HG03060 (cell line): ENCODE results near the gene PARVA.

Source experiments
- ATAC-seq: cut with Tn5 transposase; IDR thresholded peaks from one replicate; pipeline ENCODE4 v1.9.1; 2021; ENCODE audit warnings: low read depth, moderate number of reproducible peaks; ENCODE audit not compliant: unreplicated experiment

Gene PARVA

DNA sequence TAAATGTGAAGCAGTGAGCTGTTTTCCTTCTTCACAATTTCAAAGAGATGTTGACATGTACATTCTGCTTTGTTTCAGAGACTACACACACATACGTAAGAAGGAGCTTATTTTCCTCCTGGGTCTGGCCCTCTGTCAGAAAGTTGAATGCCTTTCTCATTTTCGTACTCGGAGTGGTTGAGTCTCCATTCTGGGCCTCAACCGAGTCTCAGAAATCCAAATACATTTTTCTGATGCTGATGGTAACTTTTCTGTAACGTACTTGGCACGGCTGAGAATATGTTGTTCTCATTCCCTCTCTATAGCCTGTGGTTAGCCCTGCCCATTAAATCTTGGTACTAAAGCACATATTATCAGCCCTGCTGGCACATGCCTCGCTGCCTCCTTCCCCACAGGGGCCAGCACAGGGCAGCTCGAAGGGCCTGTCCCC, 25.3 kb downstream of the PARVA start:
- no peak for ATAC-seq

DNA sequence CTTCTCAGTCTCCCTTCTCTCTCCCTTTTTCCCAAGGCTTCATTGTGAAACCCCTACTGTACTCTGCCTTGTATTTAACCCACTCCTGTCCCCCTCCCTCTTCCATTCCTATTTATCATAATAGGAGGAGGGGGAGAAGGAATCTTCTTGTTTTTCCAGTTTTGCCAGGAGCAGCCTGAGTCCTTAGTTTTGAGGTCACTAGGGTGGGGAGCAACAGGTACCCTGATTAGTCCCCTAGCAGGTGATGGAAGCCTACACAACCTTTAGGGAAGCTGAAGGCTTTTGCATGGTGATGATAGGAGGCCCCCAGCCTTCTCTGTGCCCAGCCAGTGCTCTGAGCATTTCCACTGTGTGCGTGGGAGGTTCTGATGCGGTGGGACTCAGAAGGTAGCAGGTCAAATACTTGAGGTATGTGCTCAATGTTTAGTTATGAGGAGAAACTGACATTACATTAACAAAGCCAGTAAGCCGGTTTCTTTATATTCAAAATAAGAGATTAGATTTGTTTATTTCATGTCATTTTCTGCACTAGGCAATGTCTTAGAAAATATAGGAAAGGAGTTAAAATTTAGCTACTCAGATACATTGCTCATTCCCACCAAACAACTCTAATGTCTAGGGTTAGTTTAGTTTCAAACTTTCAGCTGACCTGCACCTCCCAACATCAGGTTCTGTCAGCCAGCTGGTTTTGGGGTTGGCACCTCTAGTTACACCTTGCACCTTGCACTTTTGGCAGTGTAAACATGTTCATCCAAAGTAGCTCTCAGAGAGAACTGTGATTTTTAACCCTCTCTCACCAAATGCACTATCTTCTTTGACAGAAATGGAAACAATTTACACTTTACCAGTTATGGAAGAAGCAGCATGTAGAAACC, 26.0 kb downstream of the PARVA start:
- no peak for ATAC-seq

DNA sequence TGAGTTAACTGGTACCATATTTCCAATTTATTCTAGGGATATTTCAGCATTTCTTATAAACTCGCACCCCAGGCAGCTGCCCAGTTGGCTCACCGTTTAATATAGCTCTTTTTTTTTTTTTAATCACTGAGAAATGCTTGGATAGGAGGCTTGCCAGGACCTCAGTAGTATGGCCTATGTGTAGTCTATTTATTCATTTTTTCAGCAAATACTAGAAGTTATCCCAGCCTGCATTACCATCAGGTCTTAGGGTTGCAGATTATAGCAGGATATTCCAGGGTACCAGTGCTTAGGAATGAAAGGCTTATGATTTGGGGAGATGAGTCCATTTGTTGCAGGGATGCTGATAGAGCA, 26.6 kb downstream of the PARVA start:
- no peak for ATAC-seq

DNA sequence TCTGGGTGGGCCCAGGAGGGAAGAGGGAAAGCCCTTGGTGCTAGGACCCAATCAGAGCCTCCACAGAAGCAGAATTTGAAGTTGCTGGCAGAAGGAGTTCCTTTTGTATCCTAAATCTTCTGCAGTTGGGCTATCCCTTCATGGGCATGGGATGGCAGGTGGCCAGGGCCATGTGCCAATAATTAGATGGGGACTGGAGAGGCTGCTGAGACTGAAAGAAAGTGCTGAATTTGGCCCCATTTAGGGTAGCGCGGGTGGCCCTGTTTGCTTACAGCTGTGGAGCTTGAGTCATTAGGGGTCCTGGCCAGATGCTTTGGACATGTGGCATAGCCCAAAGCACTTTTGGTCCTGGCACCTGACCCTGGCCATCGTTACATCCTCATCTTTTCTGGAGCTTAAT, 27.1 kb downstream of the PARVA start:
- no peak for ATAC-seq

DNA sequence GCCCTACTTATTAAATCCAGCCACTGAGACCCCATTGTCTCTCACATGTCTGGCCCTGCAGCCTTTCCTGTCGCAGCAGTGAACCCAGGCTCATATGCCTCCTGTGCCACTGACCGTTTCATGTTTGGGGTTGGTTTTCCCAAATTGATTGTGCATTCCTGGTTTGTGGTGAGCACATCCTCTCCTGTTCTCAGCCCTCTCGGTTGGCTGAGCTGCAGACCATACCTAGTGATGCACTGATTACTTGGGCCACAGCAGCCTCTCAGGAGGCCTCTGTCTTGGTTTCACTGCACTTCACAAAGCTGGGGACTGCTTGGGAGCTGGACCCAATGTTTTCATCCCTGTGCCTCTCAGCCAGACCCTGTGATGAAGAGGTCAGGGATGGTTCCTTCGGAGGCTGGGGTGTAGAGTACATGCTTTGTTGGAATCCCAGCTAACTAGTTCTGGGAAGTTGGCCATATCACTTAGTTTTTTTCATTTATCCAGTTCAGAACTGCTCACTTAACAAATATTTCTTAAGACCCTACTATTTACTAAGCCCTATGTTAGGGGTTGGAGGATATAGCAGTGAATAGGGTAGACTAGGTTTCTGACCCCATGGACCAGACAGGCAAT, 30.9 kb downstream of the PARVA start:
- no peak for ATAC-seq

DNA sequence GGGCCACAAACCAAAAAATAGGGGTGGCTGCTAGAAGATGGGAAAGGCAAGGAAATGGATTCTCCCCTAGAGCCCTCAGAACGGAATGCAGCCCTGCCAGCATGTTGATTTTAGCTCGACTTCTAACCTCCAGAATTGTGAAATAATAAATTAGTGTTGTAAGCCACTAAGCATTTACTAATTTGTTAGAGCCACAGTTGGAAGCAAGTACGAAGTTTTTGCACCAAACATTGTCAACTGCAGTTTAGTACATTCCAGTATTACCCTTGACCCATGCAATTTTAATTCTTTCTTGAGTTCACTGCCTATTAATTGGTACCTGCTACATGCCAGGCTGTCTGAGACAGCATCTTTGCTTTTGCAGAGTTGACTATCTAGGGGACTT, 32.2 kb downstream of the PARVA start:
- ATAC-seq: no peak

DNA sequence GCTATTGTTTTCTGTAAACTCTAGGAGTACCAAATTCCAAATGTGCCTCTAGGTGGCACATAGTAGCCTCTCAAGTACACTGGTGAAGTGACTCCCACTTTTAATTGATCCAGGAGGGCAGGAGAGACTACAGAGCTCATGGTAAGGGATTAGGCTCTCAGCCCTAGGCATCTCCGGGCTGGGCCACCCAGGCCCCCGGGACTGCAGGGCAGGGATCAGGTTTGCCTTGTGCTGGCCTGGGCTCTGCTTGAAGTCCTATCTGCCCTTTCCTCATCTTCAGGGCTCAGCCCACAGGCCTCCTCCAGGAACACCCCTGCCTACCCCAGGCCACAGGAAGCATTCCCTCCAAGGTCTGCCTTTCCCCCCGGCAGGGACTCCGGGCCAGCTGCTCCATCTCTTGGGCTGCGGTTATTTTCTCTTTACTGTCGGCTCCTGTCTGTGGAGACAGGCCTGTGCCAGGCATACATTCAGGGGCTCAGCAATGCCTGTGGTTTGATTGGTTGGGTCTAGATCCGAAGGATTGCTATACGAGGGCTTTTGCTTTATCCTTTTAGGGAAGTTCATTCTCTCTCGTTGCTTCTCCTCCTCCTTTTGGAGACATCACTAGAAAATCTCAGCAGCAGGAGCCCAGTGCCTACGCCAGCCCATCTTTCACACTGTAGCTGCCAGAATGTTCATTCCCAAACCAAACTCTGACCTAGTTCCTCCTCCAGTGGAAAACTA, 32.8 kb downstream of the PARVA start:
- no peak for ATAC-seq

DNA sequence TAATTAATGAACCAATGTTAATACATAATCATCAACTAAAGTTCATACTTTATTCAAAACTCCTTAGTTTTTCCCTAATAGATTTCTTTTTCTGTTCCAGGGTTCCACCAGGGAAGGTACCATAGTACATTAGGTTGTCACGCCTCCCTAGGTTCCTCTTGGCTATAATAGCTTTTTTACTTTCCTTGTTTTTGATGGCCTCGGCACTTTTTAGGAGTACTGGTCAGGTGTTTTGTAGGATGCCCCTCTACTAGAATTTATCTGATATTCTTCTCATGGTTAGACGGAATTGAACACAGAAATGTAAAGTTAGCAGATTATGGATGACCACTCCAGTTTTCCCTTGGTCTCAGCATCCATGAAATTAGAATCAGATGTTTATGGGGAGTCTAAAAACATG, 34.0 kb downstream of the PARVA start:
- no peak for ATAC-seq

DNA sequence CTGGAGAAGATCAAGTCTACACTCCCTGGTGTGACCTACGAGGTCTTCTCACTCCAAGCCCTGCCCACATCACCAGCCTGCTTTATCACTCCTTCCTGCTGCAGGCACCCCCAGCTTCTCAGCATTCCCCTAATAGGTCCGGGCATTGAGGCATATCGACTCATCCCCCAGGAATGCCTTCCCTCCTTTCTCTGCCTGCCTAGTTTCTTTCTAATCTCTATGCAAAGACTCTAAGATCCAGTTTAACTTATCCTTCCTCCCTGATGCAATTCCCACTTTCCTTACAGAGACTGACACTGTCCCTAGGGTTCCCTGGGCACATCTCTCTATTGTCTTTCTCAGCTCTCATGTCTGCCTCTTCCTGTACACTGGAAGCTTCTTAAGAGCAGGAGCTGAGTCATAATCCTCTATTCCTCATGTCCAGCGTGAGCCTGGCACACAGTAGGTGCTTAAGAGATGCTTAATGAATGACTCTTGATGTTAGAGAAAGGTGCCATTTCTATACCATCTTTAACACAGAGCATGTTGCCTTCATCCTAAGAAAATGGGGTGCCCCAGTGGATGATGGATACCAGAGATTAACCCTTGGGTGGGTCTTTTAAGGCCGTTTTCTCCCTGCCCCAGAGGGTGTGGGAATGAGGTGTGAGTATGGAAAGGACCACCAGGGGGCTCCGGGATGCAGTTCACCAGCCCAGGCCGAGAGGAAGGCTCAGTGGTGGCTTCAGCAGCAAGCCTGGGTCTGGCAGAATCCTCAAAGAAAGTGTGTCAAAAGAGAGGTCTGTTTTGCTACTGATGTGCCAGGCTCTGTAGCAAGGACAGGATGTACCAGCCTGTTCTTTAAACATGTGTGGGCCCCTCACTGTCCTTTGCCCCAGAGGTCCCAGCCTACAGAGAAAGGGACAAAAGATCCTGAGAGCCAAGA, 34.7 kb downstream of the PARVA start:
- no peak for ATAC-seq

DNA sequence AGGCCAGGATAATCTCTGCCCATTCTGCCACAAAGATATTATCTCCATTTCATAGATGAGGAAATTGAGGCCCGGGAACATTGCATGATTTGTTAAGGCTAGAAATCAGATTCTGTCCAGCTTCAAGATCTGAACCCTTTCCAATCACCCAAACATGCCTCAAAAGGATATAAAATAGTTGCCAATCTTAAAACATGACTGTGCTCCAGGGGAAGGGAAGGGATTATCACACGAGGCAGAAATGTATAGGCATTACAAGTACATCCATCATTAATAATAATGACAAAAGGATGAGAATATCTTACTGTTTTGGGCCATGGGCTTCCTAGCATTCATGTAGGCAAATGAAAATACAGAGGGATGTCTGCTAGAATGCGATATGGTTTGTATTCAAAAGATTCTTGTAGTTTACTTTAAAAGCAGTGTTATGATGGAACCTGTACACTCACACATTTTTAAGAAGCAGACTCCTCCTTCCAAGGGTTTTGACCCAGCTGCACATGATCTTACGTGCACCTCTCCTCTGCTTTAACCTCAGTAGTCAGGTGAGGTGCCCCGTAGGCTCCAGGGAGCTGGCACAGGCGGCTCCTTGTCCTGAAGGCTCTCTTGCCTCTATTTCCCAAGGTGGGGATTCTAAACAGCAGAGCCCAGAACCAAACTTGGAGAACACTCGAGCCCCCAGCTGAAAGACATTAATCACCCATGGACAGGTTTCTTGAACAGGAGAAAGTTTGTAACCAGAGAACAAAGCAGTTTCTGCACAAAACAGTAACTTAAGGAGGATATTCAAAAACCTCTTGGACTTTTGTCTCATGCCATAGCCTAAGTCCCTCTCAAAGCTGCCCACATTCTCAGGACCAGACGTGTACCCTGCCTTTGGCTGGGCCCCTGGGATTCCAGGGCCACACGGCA, 36.0 kb downstream of the PARVA start:
- ATAC-seq: no peak

DNA sequence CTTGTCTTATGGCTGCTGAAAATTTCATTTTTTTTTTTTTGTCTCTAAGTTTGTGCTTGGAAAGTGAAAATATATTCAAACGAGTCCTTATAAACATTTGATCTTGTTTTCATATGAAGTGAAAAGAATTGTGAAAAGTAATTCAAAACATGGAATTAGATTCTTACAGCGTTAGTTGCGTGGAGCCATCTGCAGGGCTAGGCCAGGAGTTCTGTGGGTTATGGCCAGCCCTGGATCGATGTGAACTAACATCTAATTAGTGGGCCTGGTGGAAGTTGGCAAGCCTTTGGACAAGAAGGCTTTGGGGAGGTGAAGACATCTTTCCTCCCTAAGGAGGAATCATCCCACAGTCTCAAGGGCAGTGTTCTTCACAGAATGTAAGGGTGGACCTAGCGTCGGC, 37.2 kb downstream of the PARVA start:
- ATAC-seq: no peak

DNA sequence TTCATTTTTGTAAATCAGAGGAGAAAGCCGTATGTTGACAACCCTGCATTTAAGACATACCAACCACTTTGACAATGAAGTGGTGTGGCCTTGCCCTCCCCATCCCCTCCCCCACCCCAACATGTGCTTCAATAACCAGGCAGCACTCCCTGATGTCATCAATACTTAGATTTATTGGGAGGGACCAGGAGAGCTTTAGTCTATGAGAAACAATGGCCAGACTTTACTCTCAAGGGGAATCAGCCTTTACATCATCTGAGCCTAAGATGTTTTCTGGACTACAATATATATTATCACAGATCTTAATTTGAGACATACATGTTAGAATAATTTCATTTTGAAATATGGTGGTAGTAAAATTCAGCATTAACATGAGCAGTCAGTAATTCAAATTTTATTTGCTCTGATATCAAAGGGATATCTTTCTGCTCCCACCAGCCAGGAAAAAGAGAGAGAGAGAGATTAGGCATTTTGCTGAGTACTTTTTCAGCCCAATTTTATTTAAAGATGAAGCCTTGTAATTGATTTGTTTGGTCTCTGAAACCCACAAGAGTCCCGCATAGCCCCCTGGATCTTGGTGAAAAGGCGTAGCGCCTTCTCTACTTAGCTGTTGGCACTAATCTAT, 38.1 kb downstream of the PARVA start:
- no peak for ATAC-seq

DNA sequence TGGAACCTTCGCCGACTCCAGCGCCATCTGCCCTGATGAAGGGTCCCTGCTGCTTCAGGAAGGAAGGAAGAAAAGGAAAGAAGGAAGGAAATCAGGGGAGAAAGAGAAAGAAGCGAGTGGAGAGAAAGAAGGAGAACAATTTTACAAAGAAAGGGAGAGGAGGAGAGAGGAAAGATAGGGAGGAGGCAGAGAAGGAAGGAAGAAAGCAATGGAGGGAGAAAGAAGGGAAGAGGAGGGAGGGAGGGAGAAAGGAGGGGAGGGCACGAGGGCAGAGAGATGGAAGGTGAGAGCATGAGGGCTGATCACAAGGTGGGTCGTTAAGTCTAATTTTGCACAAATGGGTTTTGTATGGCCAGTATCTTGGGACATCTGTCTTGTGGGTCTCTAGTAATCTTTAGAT, 39.2 kb downstream of the PARVA start:
- ATAC-seq: no peak

DNA sequence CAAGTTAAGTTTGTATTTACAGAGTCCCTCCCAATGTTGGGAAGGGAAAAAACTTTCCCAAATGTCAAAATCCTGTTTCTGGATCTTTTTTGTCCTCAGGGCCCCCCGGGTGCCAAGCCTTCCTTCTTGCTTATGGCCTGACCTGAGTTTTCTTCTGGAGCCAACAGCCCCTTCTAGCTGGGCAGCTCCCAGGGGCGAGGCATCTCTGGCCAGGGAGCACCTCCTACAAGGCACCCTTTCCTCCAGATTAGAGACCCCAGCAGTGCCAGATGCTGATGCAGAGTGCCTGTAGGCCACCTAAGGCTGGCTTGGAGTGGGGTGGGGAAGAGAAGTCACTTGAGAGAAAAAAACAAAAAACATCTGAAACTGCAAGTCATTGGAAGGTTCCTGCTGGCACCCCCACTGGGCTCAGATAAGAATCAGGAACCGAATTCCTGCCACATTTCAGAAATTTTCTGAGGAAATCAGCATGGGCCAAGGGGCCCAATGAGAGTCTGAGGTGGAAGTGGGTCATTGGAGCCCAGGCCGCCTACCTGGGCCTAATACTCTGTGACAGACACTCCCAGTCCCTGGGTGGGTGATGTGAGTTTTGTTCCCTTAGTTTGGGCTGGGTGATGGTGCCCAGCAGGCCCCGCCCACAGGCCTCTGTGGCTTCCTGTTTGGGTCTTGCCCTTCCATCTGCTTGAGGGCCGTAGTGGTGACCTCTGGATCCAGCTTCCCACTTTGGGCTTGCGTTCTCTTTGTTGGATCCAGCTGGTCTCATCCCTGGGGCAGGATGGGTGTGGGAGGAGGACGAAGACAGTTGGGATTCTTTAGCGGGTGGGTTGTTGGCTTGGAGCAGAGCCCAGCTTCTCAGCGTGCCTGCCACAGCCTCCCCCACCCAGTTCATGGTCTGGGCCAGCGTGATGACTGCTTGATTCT, 40.6 kb downstream of the PARVA start:
- no peak for ATAC-seq

DNA sequence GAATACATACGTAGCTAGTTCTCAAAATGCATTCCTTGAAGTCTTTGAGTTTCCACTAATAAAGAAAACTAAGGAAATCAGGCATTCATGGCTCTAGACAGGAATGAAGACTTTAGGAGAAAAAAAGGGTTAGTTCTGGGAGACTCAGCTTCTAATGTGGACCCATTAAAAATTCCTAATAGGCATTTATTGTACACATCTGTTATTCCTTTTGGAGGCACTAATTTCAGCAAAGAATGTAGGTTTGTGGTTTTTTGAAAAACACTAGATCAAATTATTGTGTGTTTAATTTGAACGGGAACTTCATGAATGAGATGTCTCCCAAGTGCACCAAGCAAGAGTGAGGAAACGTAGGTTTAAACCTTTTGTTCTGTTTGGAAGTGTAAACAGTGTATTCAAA, 42.7 kb downstream of the PARVA start:
- no peak for ATAC-seq

DNA sequence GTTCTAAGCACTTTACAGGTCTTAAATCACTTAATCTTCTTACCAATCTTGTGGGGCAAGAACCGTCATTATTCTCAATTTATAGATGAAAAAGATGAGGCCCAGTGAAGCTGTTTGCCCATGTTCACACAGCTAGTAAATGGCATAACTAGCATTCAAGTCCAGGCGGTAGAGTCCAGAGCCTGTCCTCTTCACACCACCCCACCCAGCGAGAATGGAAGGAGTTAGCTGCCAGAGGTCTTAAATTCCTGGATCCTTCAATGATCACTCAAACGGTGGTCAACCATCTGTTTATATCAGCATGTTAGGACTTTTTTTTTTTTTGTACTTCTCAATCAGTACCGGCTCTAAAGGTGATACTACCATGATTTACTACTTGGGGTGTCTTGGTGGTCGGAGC, 43.3 kb downstream of the PARVA start:
- no peak for ATAC-seq

DNA sequence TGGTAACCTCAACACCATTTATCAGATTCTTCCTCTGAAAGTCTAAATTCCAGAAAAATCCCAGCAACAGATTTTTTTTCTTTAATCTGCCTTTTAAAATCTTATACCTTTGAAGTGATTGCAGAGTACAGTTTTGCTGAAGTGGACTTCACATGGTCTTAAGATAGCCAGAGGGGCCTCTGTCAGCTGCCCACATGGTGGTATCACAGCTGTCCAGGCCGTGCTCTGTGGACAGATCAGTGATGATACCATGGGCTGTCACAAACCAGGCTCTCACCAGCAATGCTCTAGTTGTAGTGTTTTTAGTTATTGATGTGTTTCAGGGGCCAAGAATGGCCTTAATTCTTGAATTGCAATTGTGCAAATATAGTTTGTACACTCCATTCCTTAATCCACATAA, 44.0 kb downstream of the PARVA start:
- no peak for ATAC-seq

DNA sequence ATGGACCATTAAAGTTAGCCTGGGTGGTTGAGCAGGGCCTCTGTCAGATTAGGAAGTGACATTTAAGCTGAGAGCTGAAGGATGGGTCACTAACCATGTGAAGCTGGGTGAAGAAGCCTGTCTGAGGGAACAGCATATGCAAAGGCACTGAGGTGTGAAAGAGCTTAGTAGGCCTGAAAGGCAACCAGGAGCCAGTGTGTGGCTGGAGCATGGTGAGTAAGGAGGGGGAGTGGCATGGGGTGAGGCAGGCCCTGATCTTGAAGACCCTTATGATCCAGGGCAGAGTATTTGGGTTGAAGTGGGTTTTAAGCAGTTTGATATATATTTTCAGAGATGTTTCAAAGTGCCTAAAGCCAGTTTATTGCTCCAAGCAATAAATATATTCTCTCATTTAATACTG, 48.8 kb downstream of the PARVA start:
- ATAC-seq: no peak
